BLaER1 treated with 17β-estradiol and CSF1 and Interleukin-3, amounts not matched to agents 10 nM and 100 nM (cell line): ENCODE measurements around the gene MS4A2.
"Not testable (repeated sequence)": the region's sequence is repeated elsewhere in the genome, so short reads cannot be mapped to it uniquely, and the experiment has no call there.

Source experiments
- H3K27ac ChIP-seq, 11 experiments: shearing (Covaris generic); formaldehyde crosslinking; 2 replicates each; pipeline ENCODE4 v1.8.1; 2022
- H3K27me3 ChIP-seq, 11 experiments: shearing (Covaris generic); formaldehyde crosslinking; 2 replicates each; pipeline ENCODE4 v1.8.1; 2022
- H3K36me3 ChIP-seq, 11 experiments: shearing (Covaris generic); formaldehyde crosslinking; 2 replicates each; pipeline ENCODE4 v1.8.1; 2022
- H3K4me1 ChIP-seq, 10 experiments: shearing (Covaris generic); formaldehyde crosslinking; 2 replicates each; pipeline ENCODE4 v1.8.1; 2022
- H3K4me2 ChIP-seq, 11 experiments: shearing (Covaris generic); formaldehyde crosslinking; 2 replicates each; pipeline ENCODE4 v1.8.1; 2022
- H3K4me3 ChIP-seq, 10 experiments: shearing (Covaris generic); formaldehyde crosslinking; 2 replicates each; pipeline ENCODE4 v1.8.1; 2022
- H3K9ac ChIP-seq, 11 experiments: shearing (Covaris generic); formaldehyde crosslinking; 2 replicates each; pipeline ENCODE4 v1.8.1; 2022
- H3K9me3 ChIP-seq, 11 experiments: shearing (Covaris generic); formaldehyde crosslinking; replicated peaks in 1 of 11; 2 replicates each; pipeline ENCODE4 v1.8.1; 2022
- H4K20me1 ChIP-seq, 11 experiments: shearing (Covaris generic); formaldehyde crosslinking; 2 replicates each; pipeline ENCODE4 v1.8.1; 2022
- Cebpa-rat ChIP-seq, 11 experiments: shearing (Covaris generic); IDR thresholded peaks; 2 replicates each; pipeline ENCODE4 v1.8.1; 2022

Gene MS4A2

DNA sequence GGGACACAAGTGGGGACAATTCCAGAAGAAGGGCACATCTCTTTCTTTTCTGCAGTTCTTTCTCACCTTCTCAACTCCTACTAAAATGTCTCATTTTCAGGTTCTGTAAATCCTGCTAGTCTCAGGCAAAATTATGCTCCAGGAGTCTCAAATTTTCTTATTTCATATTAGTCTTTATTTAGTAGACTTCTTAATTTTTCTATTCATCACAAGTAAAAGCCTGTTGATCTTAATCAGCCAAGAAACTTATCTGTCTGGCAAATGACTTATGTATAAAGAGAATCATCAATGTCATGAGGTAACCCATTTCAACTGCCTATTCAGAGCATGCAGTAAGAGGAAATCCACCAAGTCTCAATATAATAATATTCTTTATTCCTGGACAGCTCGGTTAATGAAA is at the start of gene MS4A2:
MS4A2 (plus strand) TSS at position 301 of the 400 bp plus-strand sequence. CDS start 102 bp downstream, outside the sequence.
- H4K20me1 ChIP-seq = no peaks in the 10 kb centered on the region
- no peaks in the 10 kb centered on the region for H3K36me3 ChIP-seq
- no peak within 1 kb of the TSS for H3K4me2 ChIP-seq
- no peaks in the 10 kb centered on the region for H3K4me1 ChIP-seq
- H3K9me3 ChIP-seq = no peaks in the 10 kb centered on the region
- no peak for TF ChIP-seq Cebpa-rat (IDR thresholded peaks at IDR 0.05)
- H3K4me3 ChIP-seq = no peak within 1 kb of the TSS
- H3K27ac ChIP-seq = no peak within 1 kb of the TSS
- H3K27me3 ChIP-seq = no peaks in the 10 kb centered on the region
- H3K9ac ChIP-seq = no peak within 1 kb of the TSS

DNA sequence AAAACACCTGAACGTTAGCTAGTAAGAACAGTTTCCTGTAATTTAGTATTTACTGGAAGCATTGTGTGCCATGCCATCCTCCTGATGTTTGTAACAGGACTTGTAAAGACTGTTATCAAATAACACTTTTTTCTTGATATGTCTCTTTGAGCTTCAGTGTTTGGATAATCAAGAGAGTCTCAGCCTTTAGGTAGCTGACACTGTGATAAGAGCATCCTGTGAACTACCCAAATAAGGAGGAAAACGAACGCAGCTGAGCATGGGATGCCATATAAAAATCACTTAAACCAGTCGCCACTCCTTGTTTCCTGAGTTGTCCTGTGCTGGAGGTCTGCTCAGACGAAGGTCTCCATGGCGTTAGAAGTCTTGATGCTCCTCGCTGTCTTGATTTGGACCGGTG is 48.4 kb upstream of the MS4A2 start, which contains the start of gene OOSP2:
OOSP2 (plus strand) TSS at position 301 of the 400 bp plus-strand sequence; CDS start at position 352, 51 bp downstream.
- Histone ChIP-seq H4K20me1 (no peaks in the 10 kb centered on the region), H3K9ac (no peak within 1 kb of the TSS), H3K27ac (no peak within 1 kb of the TSS), H3K4me1 (no peaks in the 10 kb centered on the region), H3K4me3 (no peak within 1 kb of the TSS), H3K9me3 (no peaks in the 10 kb centered on the region), H3K27me3 (no peaks in the 10 kb centered on the region), H3K36me3 (no peaks in the 10 kb centered on the region), H3K4me2 (no peak within 1 kb of the TSS)
- no peak for TF ChIP-seq Cebpa-rat (IDR thresholded peaks at IDR 0.05)

DNA sequence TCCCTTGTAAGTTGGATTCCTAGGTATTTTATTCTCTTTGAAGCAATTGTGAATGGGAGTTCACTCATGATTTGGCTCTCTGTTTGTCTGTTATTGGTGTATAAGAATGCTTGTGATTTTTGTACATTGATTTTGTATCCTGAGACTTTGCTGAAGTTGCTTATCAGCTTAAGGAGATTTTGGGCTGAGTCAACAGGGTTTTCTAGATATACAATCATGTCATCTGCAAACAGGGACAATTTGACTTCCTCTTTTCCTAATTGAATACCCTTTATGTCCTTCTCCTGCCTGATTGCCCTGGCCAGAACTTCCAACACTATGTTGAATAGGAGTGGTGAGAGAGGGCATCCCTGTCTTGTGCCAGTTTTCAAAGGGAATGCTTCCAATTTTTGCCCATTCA is 38.0 kb upstream of the MS4A2 start:
- H3K27ac ChIP-seq, H3K36me3 ChIP-seq, H3K4me1 ChIP-seq, H3K4me3 ChIP-seq, H3K9ac ChIP-seq, H3K4me2 ChIP-seq, H3K9me3 ChIP-seq, H3K27me3 ChIP-seq, H4K20me1 ChIP-seq: not testable (repeated sequence)

DNA sequence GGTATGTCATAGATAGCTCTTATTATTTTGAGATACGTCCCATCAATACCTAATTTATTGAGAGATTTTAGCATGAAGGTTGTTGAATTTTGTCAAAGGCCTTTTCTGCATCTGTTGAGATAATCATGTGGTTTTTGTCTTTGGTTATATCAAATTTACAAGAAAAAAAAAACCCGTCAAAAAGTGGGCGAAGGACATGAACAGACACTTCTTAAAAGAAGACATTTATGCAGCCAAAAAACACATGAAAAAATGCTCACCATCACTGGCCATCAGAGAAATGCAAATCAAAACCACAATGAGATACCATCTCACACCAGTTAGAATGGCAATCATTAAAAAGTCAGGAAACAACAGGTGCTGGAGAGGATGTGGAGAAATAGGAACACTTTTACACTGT is 37.6 kb upstream of the MS4A2 start:
- not testable (repeated sequence) for H3K9me3 ChIP-seq, H4K20me1 ChIP-seq, H3K9ac ChIP-seq, H3K36me3 ChIP-seq, H3K4me1 ChIP-seq, H3K4me3 ChIP-seq, H3K27me3 ChIP-seq, H3K27ac ChIP-seq, H3K4me2 ChIP-seq

DNA sequence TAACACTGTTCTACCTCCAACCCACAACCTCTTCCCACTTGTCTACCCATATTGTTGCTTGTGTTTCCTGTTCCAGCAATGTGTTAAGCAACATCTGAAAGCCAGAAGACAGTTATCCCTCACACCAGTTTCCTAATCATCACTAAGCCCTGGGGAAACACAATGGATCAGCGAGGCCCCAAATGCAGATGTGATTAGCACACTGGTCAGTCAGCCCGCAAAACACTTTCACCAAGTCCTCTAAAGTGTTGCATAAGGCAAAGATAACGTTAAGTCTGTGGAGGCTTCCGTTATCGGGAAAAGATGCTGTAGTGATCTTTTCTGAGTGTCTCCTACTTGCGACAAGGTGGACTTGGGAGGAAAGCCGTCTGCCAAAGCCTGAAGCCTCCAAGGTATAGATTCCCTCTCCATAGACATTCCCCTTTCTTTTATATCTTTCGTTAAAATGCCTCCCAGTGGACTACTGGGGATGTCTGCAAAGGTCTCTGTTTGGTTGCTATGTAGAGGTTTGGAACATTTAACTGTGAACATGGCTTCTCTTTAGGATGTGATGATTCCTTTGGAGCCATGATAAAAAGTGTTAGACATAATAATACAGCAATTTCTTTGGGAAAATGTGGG is 32.0 kb upstream of the MS4A2 start, which contains the start of gene MS4A3:
MS4A3 (plus strand) TSS at position 317 of the 621 bp plus-strand sequence. CDS start 4,496 bp downstream, outside the sequence.
- H4K20me1 ChIP-seq = no peaks in the 10 kb centered on the region
- H3K4me1 ChIP-seq = peaks cover 0 to 5% (median 0%) of the 10 kb centered on the region in 10 experiments; a peak in 1 of 20 replicates
- H3K9ac ChIP-seq = no peak within 1 kb of the TSS
- no peak within 1 kb of the TSS for H3K27ac ChIP-seq
- H3K27me3 ChIP-seq = no peaks in the 10 kb centered on the region
- no peak within 1 kb of the TSS for H3K4me3 ChIP-seq
- no peak for TF ChIP-seq Cebpa-rat (IDR thresholded peaks at IDR 0.05)
- H3K4me2 ChIP-seq = no peak within 1 kb of the TSS
- H3K9me3 ChIP-seq = peaks cover 0 to 4% (median 0%) of the 10 kb centered on the region in 11 experiments; a peak in 1 of 22 replicates
- H3K36me3 ChIP-seq = no peaks in the 10 kb centered on the region

DNA sequence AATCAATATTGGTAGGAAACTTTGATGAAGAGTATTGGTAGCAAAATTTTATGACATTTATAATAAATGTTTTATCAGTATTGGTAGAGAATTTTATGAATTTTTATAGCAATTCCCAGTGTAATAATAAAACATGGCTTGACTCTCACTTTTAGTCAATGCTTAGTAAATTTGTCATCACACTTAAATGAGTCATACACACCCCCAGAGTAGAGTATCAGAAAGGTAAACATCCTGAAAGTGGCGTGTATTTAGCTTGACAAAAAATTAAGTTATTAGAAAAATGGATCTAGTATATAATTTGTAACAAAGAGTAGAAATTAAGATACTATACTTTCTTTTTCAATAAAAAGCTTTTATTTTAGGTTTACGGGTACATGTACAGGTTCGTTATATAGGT is 29.4 kb upstream of the MS4A2 start:
- H3K27ac ChIP-seq = no peak overlapping the region
- H3K4me3 ChIP-seq = no peak overlapping the region
- no peaks in the 10 kb centered on the region for H3K27me3 ChIP-seq
- H3K4me1 ChIP-seq = peaks cover 0 to 10% (median 4%) of the 10 kb centered on the region in 10 experiments; a peak in 7 of 20 replicates
- H4K20me1 ChIP-seq = no peaks in the 10 kb centered on the region
- H3K9ac ChIP-seq = no peak overlapping the region
- H3K9me3 ChIP-seq = peaks cover 0 to 4% (median 0%) of the 10 kb centered on the region in 11 experiments; a peak in 1 of 22 replicates
- no peak for TF ChIP-seq Cebpa-rat (IDR thresholded peaks at IDR 0.05)
- H3K36me3 ChIP-seq = no peaks in the 10 kb centered on the region
- no peak overlapping the region for H3K4me2 ChIP-seq

DNA sequence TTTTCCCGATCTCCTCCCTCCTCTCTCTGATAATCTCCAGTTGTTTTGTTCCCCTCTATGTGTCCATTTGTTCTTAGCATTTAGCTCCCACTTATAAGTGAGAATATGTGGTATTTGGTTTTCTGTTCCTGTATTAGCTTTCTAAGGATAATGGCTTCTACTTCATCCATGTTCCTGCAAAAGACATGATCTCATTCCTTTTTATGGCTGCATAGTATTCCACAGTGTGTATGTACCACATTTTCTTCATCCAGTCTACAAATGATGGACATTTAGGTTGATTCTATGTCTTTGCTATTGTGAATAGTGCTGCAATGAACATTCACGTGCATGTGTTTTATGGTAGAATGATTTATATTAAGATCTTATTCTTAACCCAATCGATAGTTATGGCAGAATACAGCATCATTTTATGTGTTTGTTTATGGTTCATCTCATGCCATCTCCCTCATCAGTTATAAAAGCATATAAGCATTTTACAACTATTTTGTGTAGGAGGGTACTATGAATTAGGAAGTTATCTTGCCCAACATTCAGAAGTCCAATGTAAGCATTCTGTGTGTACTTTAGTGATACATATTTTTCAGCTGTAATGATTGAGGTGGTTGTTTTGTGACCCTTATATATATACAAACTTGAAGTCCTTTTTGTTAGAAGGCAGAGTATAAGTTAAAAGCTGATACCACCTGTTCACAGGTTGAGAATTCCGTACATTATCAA is 28.8 kb upstream of the MS4A2 start:
- no peak overlapping the region for H3K4me2 ChIP-seq
- no peak overlapping the region for H3K9ac ChIP-seq
- no peak for TF ChIP-seq Cebpa-rat (IDR thresholded peaks at IDR 0.05)
- peaks cover 0 to 4% (median 0%) of the 10 kb centered on the region in 11 experiments; a peak in 1 of 22 replicates for H3K9me3 ChIP-seq
- H3K4me1 ChIP-seq = peaks cover 0 to 16% (median 9%) of the 10 kb centered on the region in 10 experiments; a peak in 11 of 20 replicates
- H4K20me1 ChIP-seq = no peaks in the 10 kb centered on the region
- H3K27me3 ChIP-seq = no peaks in the 10 kb centered on the region
- no peak overlapping the region for H3K4me3 ChIP-seq
- no peak overlapping the region for H3K27ac ChIP-seq
- no peaks in the 10 kb centered on the region for H3K36me3 ChIP-seq

DNA sequence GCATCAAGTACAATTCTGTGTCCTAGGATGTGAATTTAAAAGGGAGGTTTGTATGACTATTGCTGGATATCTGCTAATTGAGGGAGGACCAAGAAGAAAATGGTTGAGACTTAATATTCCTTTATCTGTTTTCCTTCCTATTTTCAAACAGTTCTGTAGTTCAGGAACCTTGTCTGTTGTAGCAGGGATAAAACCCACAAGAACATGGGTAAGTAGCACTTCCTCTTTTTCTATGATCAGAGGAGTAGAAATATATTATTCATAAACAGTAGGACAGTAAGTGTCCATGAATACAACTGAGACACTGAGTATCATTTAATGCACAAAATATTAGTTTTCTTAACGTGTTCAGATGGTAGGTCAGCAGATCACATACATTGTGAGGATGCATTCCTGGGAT is 24.4 kb upstream of the MS4A2 start:
- H3K27ac ChIP-seq = no peak overlapping the region
- H3K4me3 ChIP-seq = no peak overlapping the region
- H3K9me3 ChIP-seq = peaks cover 0 to 4% (median 0%) of the 10 kb centered on the region in 11 experiments; a peak in 1 of 22 replicates
- no peak for TF ChIP-seq Cebpa-rat (IDR thresholded peaks at IDR 0.05)
- peaks cover 0 to 15% (median 9%) of the 10 kb centered on the region in 10 experiments; a peak in 11 of 20 replicates for H3K4me1 ChIP-seq
- no peaks in the 10 kb centered on the region for H3K27me3 ChIP-seq
- no peaks in the 10 kb centered on the region for H3K36me3 ChIP-seq
- no peak overlapping the region for H3K9ac ChIP-seq
- H4K20me1 ChIP-seq = no peaks in the 10 kb centered on the region
- peak overlapping the region in 5 of 11 experiments; percentile 3 to 31 (median 14); a peak in 3 of 22 replicates for H3K4me2 ChIP-seq

DNA sequence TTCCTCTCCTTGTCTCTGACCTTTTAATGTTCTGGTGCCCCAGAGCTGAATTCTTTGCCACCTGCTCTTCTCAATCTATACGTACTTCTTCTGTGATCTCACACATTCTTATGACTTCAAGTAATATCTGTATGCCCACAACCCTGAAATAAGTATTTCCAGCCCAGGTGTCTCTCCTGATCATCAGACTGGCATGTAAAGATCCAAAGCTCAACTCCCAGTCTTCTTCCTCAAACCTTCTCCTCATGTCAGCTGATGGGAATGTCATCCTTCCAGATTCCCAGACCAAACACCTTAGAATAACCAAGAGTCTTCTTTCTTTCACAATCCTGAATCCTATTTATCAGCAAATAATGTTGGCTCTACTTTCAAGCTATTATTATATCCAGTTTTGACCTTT is 22.7 kb upstream of the MS4A2 start:
- Histone ChIP-seq H3K9me3 (no peaks in the 10 kb centered on the region), H3K4me1 (peaks cover 0 to 15% (median 9%) of the 10 kb centered on the region in 10 experiments; a peak in 11 of 20 replicates), H3K27ac (no peak overlapping the region), H3K4me3 (no peak overlapping the region), H4K20me1 (no peaks in the 10 kb centered on the region), H3K9ac (no peak overlapping the region), H3K27me3 (no peaks in the 10 kb centered on the region), H3K4me2 (no peak overlapping the region), H3K36me3 (no peaks in the 10 kb centered on the region)
- no peak for TF ChIP-seq Cebpa-rat (IDR thresholded peaks at IDR 0.05)
